ENCODE data around the gene QRFP. TPM values are rescaled to one million over a fixed set of nuclear protein-coding genes. Genes with fewer than 3 reads are reported as not detected.
"Not testable (repeated sequence)": the region's sequence is repeated elsewhere in the genome, so short reads cannot be mapped to it uniquely, and the experiment has no call there.

Gene QRFP
- total and polyA plus RNA-seq, 8 donors = not detected

DNA sequence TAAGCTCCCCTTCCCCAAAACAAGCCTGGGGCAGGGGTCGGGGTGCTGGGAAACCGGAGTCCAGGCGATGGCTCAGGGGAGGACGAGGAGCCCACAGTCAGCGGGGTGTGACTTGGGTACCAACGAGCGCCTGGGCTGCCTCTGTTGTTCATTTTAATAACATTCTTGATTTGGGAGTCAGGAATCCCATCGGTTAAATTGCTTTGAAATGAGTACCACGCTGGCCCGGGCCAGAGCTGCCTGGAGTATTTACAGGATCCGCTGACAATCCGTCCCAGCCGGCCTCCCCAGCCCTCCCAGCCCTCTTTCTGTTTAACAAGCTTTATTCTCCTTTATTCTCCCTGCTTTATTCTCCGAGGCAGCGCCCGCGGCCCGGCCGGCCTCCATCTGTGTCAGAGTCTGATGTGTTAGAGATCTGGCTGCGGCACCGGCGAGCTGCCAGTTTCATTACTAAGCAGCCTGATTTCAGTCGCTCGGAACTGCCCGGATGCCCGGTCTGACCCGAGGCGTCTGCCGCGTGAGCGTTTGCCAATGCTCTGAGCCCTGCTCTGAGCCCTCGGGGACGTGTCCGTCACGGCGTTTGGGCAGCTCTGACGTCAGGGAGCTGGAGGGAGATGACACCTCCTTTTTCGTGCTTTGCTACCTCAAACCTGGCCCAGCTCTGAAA is 16.5 kb upstream of the QRFP start:
- DNase-seq = no peak
- FAIRE-seq = no peak
- TF ChIP-seq, protein P1, sequence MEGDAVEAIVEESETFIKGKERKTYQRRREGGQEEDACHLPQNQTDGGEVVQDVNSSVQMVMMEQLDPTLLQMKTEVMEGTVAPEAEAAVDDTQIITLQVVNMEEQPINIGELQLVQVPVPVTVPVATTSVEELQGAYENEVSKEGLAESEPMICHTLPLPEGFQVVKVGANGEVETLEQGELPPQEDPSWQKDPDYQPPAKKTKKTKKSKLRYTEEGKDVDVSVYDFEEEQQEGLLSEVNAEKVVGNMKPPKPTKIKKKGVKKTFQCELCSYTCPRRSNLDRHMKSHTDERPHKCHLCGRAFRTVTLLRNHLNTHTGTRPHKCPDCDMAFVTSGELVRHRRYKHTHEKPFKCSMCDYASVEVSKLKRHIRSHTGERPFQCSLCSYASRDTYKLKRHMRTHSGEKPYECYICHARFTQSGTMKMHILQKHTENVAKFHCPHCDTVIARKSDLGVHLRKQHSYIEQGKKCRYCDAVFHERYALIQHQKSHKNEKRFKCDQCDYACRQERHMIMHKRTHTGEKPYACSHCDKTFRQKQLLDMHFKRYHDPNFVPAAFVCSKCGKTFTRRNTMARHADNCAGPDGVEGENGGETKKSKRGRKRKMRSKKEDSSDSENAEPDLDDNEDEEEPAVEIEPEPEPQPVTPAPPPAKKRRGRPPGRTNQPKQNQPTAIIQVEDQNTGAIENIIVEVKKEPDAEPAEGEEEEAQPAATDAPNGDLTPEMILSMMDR (IDR thresholded peaks at IDR 0.05) = no peak
- H3K4me1 ChIP-seq = no peaks in the 10 kb centered on the region
- no peaks in the 10 kb centered on the region for H3K36me3 ChIP-seq
- ATAC-seq = peak in 1 of 4 donors; percentile 35
- H3K27ac ChIP-seq = no peak overlapping the region
- no peaks in the 10 kb centered on the region for H3K27me3 ChIP-seq
- H3K9me3 ChIP-seq = no peaks in the 10 kb centered on the region
- intact Hi-C loops (cut with DNase I) = no loop called here
- H3K4me3 ChIP-seq = no peak overlapping the region
- 48 to 62% methylated on average over 38 of the region's 38 CpGs for WGBS, 2 donors

DNA sequence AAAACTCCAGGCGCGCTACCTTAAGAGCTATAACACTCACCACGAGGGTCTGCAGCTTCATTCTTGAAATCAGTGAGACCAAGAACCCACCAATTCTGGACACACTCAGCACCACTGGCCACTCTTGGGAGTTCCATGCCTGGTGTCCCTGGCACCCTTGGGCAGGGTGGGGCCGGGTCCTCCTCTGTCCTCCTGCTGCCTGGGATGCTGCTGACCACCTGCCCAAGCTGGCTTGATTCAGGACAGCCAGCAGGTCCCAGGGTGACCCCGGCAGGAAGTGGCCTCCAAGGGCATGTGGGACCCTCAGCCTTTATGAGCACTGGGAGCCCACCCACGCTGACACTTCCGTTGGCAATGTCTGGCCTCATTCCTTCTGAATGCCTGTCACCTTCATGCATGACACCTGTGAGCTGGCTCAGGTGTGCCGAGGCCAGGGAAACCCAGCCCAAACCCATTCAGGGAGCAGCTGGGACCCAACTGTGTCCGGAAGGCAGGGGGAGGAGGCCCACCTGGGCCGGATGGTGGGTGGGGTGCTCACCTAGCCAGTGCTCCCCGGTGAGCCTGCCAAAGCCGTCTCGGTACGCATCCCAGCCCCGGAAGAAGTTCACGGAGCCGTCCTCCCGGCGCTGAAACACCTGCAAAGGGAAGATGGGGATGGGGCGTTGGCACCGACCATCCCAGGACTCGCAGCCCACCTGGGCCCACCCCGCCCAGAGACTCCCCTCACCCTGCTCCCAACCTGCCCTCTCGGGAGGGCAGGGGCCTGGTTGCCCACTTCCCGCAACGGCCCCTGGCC is 14.8 kb upstream of the QRFP start:
- H3K9me3 ChIP-seq = no peaks in the 10 kb centered on the region
- H3K4me1 ChIP-seq = no peaks in the 10 kb centered on the region
- no peak overlapping the region for H3K27ac ChIP-seq
- H3K36me3 ChIP-seq = no peaks in the 10 kb centered on the region
- H3K27me3 ChIP-seq = no peaks in the 10 kb centered on the region
- ATAC-seq (no peak), DNase-seq (no peak), FAIRE-seq (no peak)
- no peak overlapping the region for H3K4me3 ChIP-seq
- 71 to 78% methylated on average over 26 of the region's 26 CpGs for WGBS, 2 donors
- TF ChIP-seq, protein P1 (IDR thresholded peaks at IDR 0.05) = no peak
- intact Hi-C loops (cut with DNase I) = no loop called here

DNA sequence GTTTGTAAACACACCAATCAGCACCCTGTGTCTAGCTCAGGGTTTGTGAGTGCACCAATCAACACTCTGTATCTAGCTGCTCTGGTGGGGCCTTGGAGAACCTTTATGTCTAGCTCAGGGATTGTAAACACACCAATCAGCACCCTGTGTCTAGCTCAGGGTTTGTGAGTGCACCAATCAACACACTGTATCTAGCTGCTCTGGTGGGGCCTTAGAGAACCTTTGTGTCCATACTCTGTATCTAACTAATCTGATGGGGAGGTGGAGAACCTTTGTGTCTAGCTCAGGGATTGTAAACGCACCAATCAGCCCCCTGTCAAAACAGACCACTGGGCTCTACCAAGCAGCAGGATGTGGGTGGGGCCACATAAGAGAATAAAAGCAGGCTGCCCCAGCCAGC is 14.1 kb upstream of the QRFP start:
- DNase-seq; ATAC-seq; H3K4me3 ChIP-seq; H3K4me1 ChIP-seq; H3K27me3 ChIP-seq; H3K36me3 ChIP-seq; H3K27ac ChIP-seq; intact Hi-C loops (cut with DNase I); FAIRE-seq; H3K9me3 ChIP-seq: not testable (repeated sequence)
- 29 to 56% methylated on average over 1 of the region's 1 CpG for WGBS, 2 donors

DNA sequence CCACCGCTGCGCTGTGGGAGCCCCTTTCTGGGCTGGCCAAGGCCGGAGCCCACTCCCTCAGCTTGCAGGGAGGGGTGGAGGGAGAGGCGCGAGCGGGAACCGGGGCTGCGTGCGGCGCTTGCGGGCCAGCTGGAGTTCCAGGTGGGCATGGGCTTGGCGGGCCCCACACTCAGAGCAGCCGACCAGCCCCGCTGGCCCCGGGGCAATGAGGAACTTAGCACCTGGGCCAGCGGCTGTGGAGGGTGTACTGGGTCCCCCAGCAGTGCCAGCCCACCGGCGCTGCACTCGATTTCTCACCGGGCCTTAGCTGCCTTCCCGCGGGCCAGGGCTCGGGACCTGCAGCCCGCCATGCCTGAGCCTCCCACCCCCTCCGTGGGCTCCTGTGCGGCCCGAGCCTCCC is 13.4 kb upstream of the QRFP start:
- FAIRE-seq; H3K27me3 ChIP-seq; H3K4me1 ChIP-seq; H3K27ac ChIP-seq; H3K9me3 ChIP-seq; DNase-seq; ATAC-seq; H3K4me3 ChIP-seq; H3K36me3 ChIP-seq; intact Hi-C loops (cut with DNase I): not testable (repeated sequence)
- WGBS, 2 donors = 86 to 89% methylated on average over 25 to 27 of the region's 27 CpGs

DNA sequence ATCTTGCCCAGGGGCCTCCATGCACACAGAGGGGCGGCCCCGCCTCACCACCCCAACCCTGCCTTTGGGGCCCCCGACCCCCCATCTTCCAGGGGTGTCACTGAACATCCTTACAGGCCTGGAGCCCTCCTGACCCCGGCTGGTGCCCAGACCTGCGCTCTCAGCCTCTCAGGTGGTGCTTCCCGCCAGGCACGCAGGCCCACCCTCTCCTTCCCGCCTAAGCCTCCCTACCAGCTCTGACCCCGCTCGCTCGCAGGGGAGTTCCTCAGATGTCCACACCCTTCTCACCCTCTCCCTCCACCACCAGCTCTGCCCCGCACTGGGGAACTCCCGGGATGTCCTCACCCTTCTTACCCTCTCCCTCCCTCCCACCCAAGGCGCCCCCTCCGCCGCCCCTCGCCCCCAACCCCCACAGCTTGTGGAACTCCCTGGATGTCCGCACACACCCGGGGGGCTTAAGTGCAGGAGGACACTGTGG is 12.3 kb upstream of the QRFP start:
- FAIRE-seq (no peak), DNase-seq (no peak), ATAC-seq (no peak)
- Histone ChIP-seq H3K36me3 (no peaks in the 10 kb centered on the region), H3K27me3 (no peaks in the 10 kb centered on the region), H3K4me3 (no peak overlapping the region), H3K9me3 (no peaks in the 10 kb centered on the region), H3K27ac (no peak overlapping the region), H3K4me1 (no peaks in the 10 kb centered on the region)
- intact Hi-C loops (cut with DNase I) = no loop called here
- TF ChIP-seq, protein P1 (IDR thresholded peaks at IDR 0.05) = no peak
- WGBS, 2 donors = 68 to 73% methylated on average over 16 to 19 of the region's 19 CpGs
